ENCODE results near the gene PRKAG2.

DNA sequence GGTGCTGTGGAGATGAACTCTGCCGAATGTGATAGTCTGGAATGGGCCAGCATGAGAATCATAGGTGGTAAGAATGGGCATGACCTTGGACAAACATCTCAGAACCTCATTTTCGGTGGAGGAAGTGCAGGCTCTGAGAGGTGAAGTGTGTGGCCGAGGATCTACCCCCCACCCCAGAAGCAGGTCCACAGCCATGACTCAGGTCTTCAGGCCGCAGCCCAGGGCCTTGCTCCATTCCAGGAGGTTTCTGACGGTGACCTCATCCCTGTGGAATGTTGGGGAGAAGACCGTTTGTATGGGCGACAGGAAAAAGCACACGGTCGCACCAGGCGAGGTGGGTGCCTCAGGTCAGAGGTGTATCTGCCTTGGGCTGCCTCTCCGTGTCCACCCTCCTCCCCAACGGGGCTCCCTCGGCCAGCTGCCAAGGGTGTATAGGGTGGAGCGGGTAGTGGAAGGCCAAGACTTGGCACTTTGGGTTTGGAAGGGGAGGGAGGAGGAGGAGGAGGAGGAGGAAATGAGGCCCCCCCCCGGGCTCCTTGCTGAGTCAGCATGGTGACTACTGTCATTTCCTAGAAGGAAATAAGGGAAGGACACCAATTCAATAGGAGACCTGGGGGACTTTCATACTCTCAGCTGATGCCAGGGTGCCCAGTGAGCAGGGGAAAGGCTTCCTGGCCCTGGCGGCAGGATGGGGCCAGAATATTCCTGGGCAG, 189.2 kb downstream of the PRKAG2 start:
- TF ChIP-seq CTCF (IDR thresholded peaks at IDR 0.05), result no peak
- TF ChIP-seq POLR2A (IDR thresholded peaks at IDR 0.05), result no peak

All from lower leg skin (tissue), 3 donors.